Colonic mucosa (tissue), 4 donors: ENCODE data around the gene ID2. TPM values are rescaled to one million over a fixed set of nuclear protein-coding genes. Genes with fewer than 3 reads are reported as not detected.

ENCODE experiments used
- DNase-seq: peaks from one replicate; pipeline ENCODE4 v3.0.0-alpha.2; 2020
- H3K27ac ChIP-seq: fragments of 200-600 bp; one replicate; pipeline ENCODE4 v1.8.0; 2021
- H3K27me3 ChIP-seq: fragments of 200-600 bp; one replicate; pipeline ENCODE4 v1.8.0; 2021
- H3K36me3 ChIP-seq: fragments of 200-600 bp; one replicate; pipeline ENCODE4 v1.8.0; 2021
- H3K4me1 ChIP-seq: fragments of 200-600 bp; one replicate; pipeline ENCODE4 v1.8.0; 2021; ENCODE audit warnings: mild to moderate bottlenecking
- H3K4me3 ChIP-seq: fragments of 200-600 bp; one replicate; pipeline ENCODE4 v1.8.0; 2021
- H3K9ac ChIP-seq, 2 donors: one replicate each; pipeline ENCODE4 v1.7.0; 2013; ENCODE audit warnings: control low read depth in 2 of 2, low read depth in 2 of 2, low read length in 2 of 2
- H3K9me3 ChIP-seq: fragments of 200-600 bp; one replicate; pipeline ENCODE4 v1.8.0; 2021
- intact Hi-C: fragments of 100-400 bp; cut with DNase I; formaldehyde crosslinking; loops from one replicate; pipeline ENCODE4 v1.14.1; 2022
- total RNA-seq, 2 donors: library from RNA; stranded (reverse); fragmentation: NEBNext Ultra II Directional in 1 of 2; extraction: Animal tissue kit (Norgen Biotek cat#: 25700) in 1 of 2; gene quantifications; one replicate each; pipeline ENCODE4 v1.2.1, GENCODE V29; 2021
- TF ChIP-seq, protein P1 (sequence below): fragments of 200-600 bp; IDR thresholded peaks from one replicate; pipeline ENCODE4 v1.8.0; 2022; ENCODE audit warnings: antibody characterized with exemption, mild to moderate bottlenecking
- donor health status: healthy.
- donor health status: DM: no; HTN: no; CAD: no.
- donor health status: DM: no; HTN: no; CAD: no.

ID2 gene
- total RNA-seq, 2 donors from 2014 or later: 100.0 to 108 TPM

DNA sequence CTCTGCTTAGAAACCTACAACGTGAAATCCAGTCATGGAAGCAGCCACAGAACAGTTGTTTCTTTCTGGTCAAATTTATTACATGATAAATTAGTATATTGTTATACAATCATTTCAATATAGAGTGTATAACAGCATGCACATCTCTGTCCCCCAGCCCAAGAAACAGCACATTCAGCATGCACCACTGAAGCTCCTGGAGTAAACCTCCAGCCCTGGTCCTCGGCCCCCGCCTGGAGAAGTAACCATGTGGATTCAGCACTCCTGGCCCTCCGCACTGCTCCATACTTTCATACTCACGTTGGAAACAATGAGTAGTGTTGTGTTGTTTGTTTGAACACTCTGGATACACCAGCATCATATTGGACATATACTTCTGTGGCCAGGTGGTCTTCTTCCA, 15.3 kb upstream of the ID2 start:
- Histone ChIP-seq H3K36me3 (no peaks in the 10 kb centered on the region), H3K27ac (no peak overlapping the region), H3K27me3 (no peaks in the 10 kb centered on the region), H3K9me3 (no peaks in the 10 kb centered on the region), H3K4me3 (no peak overlapping the region), H3K9ac (no peak overlapping the region), H3K4me1 (no peaks in the 10 kb centered on the region)
- intact Hi-C loops: no loop called here
- DNase-seq: no peak
- TF ChIP-seq, protein P1, sequence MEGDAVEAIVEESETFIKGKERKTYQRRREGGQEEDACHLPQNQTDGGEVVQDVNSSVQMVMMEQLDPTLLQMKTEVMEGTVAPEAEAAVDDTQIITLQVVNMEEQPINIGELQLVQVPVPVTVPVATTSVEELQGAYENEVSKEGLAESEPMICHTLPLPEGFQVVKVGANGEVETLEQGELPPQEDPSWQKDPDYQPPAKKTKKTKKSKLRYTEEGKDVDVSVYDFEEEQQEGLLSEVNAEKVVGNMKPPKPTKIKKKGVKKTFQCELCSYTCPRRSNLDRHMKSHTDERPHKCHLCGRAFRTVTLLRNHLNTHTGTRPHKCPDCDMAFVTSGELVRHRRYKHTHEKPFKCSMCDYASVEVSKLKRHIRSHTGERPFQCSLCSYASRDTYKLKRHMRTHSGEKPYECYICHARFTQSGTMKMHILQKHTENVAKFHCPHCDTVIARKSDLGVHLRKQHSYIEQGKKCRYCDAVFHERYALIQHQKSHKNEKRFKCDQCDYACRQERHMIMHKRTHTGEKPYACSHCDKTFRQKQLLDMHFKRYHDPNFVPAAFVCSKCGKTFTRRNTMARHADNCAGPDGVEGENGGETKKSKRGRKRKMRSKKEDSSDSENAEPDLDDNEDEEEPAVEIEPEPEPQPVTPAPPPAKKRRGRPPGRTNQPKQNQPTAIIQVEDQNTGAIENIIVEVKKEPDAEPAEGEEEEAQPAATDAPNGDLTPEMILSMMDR: no peak

DNA sequence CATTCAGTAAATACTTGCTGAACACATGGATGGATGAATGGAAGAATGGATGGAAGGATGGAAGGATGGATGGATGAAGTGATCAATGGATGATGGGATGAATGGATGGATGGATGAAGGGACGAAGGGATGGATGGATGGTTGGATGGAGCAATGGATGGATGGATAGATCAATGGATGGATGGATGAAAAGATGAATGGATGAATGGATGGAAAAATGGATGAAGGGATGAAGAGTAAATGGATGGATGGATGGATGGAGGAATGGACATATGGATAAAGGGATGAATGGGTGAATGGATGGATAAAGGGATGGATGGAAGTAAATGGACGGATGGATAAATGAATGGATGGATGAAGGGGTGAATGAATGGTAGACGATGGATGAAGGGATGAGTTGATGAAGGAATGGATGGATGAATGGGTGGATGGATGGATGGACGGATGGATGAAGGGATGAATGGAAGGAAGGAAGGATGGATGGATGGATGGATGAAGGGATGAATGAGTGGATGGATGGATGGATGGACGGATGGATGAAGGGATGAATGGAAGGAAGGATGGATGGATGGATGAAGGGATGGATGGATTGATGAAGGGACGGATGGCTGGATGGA, 13.9 kb upstream of the ID2 start:
- H3K9me3 ChIP-seq: no peaks in the 10 kb centered on the region
- no peak overlapping the region for H3K4me3 ChIP-seq
- no peaks in the 10 kb centered on the region for H3K27me3 ChIP-seq
- intact Hi-C loops: no loop called here
- H3K9ac ChIP-seq: no peak overlapping the region
- no peak for DNase-seq
- H3K27ac ChIP-seq: no peak overlapping the region
- TF ChIP-seq, protein P1: no peak
- no peaks in the 10 kb centered on the region for H3K36me3 ChIP-seq
- H3K4me1 ChIP-seq: no peaks in the 10 kb centered on the region

GRCh38 chr2:8669157-8669817, 12.6 kb upstream of the ID2 start:
- Histone ChIP-seq H3K27me3 (no peaks in the 10 kb centered on the region), H3K9me3 (no peaks in the 10 kb centered on the region), H3K27ac (no peak overlapping the region), H3K4me1 (no peaks in the 10 kb centered on the region), H3K4me3 (no peak overlapping the region), H3K36me3 (no peaks in the 10 kb centered on the region), H3K9ac (no peak overlapping the region)
- TF ChIP-seq, protein P1: no peak
- DNase-seq: no peak
- intact Hi-C loops: no loop called here

DNA sequence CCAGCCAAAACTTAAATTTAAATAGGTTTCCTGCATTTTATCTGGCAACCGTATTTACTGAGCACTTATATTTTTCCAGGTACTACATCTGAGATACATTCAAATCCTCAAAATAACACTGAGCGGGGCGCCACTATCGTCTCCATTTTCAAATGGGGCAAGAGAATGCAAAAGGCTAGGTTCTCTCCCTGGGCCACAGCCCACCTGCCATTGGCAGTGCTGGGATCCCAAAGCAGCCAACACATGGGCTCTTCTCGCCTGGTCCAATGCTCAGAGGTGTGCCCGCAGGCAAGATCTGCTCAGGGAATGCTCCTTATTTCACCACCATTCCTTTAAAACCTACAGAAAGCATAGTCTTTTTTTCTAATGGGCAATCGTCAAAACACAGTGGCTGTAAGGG, 11.3 kb upstream of the ID2 start:
- intact Hi-C loops: loop anchor here (5.0 kb wide), 1 partner anchor 38 kb away; no protein-coding TSS in a partner anchor
- DNase-seq: no peak
- Histone ChIP-seq H3K4me3 (no peak overlapping the region), H3K36me3 (no peaks in the 10 kb centered on the region), H3K9me3 (no peaks in the 10 kb centered on the region), H3K27me3 (no peaks in the 10 kb centered on the region), H3K4me1 (no peaks in the 10 kb centered on the region), H3K9ac (no peak overlapping the region), H3K27ac (no peak overlapping the region)
- TF ChIP-seq, protein P1: no peak

GRCh38 chr2:8671176-8671575, 10.7 kb upstream of the ID2 start:
- no peak overlapping the region for H3K27ac ChIP-seq
- no peaks in the 10 kb centered on the region for H3K9me3 ChIP-seq
- no peaks in the 10 kb centered on the region for H3K27me3 ChIP-seq
- TF ChIP-seq, protein P1: no peak
- H3K4me1 ChIP-seq: peaks cover 2% of the 10 kb centered on the region
- no peak overlapping the region for H3K9ac ChIP-seq
- no peak overlapping the region for H3K4me3 ChIP-seq
- intact Hi-C loops: loop anchor here (5.0 kb wide), 1 partner anchor 39 kb away; no protein-coding TSS in a partner anchor
- no peaks in the 10 kb centered on the region for H3K36me3 ChIP-seq
- no peak for DNase-seq
